ENCODE measurements around the gene ASPM. TPM values are rescaled to one million over a fixed set of nuclear protein-coding genes. Genes with fewer than 3 reads are reported as not detected.

Gene ASPM
- total RNA-seq, 5 donors from 2014 or later (not counting 1 experiment from before 2014, with no cell fraction given): 0.41 to 0.93 (median 0.44) TPM

- ChIA-PET CTCF (interaction anchor here in 1 of 2 donors (1.1 kb wide), 1 partner anchor 20 kb away, joined by 3 read pairs; no protein-coding TSS in a partner anchor), POLR2A (no interaction called here)
- no peaks in the 10 kb centered on the region for H3K4me1 ChIP-seq (ENCODE audit: control insufficient read depth in 1 of 2, extremely low read depth in 1 of 2, insufficient read depth in 2 of 2, low read length in 2 of 2)
- H3K36me3 Mint-ChIP-seq: peaks cover 36% of the 10 kb centered on the region
- H3K36me3 ChIP-seq (ENCODE audit: control insufficient read depth in 2 of 2, extremely low read depth in 1 of 2, insufficient read depth in 1 of 2, low read length in 1 of 2): peaks cover 0 to 19% of the 10 kb centered on the region in 2 donors
- no peaks in the 10 kb centered on the region for H3K27me3 Mint-ChIP-seq
- ATAC-seq (replicated peaks in 1 of 4) (no peak), DNase-seq (no peak)
- no peaks in the 10 kb centered on the region for H3K27me3 ChIP-seq (replicated peaks in 1 of 2; ENCODE audit: control insufficient read depth in 2 of 2, extremely low read depth in 1 of 2, insufficient read depth in 2 of 2, low read length in 1 of 2)
- 95% methylated on average over 5 of the region's 7 CpGs for WGBS (ENCODE audit: insufficient coverage)
- no peaks in the 10 kb centered on the region for H3K9me3 Mint-ChIP-seq
- H3K27ac Mint-ChIP-seq: no peak overlapping the region
- no peak overlapping the region for H3K4me3 ChIP-seq (ENCODE audit: control insufficient read depth in 1 of 2, extremely low read depth in 1 of 2, low read length in 1 of 2)
- no peak overlapping the region for H3K27ac ChIP-seq (ENCODE audit: low read length)
- H3K9me3 ChIP-seq: no peaks in the 10 kb centered on the region
- H3K4me1 Mint-ChIP-seq: peaks cover 0 to 8% (median 4%) of the 10 kb centered on the region in 3 donors
- H3K4me3 Mint-ChIP-seq: no peak overlapping the region
Observed at GRCh38 chr1:197159461-197159860, 13.0 kb upstream of the ASPM start.

GRCh38 chr1:197156692-197157091, 10.2 kb upstream of the ASPM start:
- Mint-ChIP-seq H3K4me1 (no peaks in the 10 kb centered on the region), H3K27me3 (no peaks in the 10 kb centered on the region), H3K36me3 (peaks cover 20% of the 10 kb centered on the region), H3K9me3 (no peaks in the 10 kb centered on the region), H3K27ac (no peak overlapping the region), H3K4me3 (no peak overlapping the region)
- WGBS (ENCODE audit: insufficient coverage): no CpG with 5 or more reads among the region's 1 CpG
- POLR2A ChIA-PET: no interaction called here
- H3K36me3 ChIP-seq (ENCODE audit: control insufficient read depth in 2 of 2, extremely low read depth in 1 of 2, insufficient read depth in 1 of 2, low read length in 1 of 2): peaks cover 0 to 17% of the 10 kb centered on the region in 2 donors
- no peak for DNase-seq
- H3K27ac ChIP-seq (ENCODE audit: low read length): no peak overlapping the region
- no peaks in the 10 kb centered on the region for H3K9me3 ChIP-seq
- H3K27me3 ChIP-seq (replicated peaks in 1 of 2; ENCODE audit: control insufficient read depth in 2 of 2, extremely low read depth in 1 of 2, insufficient read depth in 2 of 2, low read length in 1 of 2): no peaks in the 10 kb centered on the region
- no peaks in the 10 kb centered on the region for H3K4me1 ChIP-seq (ENCODE audit: control insufficient read depth in 1 of 2, extremely low read depth in 1 of 2, insufficient read depth in 2 of 2, low read length in 2 of 2)
- CTCF ChIA-PET: interaction anchor here in 1 of 2 donors (0.6 kb wide), 1 partner anchor 130 kb away, joined by 3 read pairs; no protein-coding TSS in a partner anchor
- H3K4me3 ChIP-seq (ENCODE audit: control insufficient read depth in 1 of 2, extremely low read depth in 1 of 2, low read length in 1 of 2): no peak overlapping the region
- no peak for ATAC-seq (replicated peaks in 1 of 4)

DNA sequence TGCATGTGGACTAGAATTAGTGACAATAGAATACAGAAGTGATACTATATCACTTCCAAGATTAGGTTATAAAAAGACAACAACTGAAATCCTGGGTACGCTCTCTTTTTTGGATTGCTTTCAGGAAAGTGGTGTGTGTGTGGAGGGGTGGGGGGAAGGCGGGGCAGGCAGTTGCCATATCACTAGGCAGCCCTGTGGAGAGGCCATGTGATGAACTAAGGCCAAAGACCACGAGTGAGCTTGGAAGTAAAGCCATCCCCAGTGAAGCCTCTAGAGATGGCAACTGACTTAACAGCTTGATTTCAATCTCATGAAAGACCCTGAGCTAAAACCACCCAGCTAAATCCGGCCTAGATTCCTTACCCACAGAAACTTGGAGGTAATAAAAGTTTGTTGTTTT, 6.2 kb upstream of the ASPM start:
- ChIA-PET POLR2A (no interaction called here), CTCF (interaction anchor here in 1 of 2 donors (1.3 kb wide), 1 partner anchor 27 kb away, joined by 3 read pairs; no protein-coding TSS in a partner anchor)
- DNase-seq: no peak
- no peaks in the 10 kb centered on the region for H3K36me3 Mint-ChIP-seq
- no peak overlapping the region for H3K27ac Mint-ChIP-seq
- H3K9me3 Mint-ChIP-seq: no peaks in the 10 kb centered on the region
- 92% methylated on average over 3 of the region's 4 CpGs for WGBS (ENCODE audit: insufficient coverage)
- no peak for ATAC-seq (replicated peaks in 1 of 4)
- Histone ChIP-seq H3K27ac (ENCODE audit: low read length) (no peak overlapping the region), H3K27me3 (replicated peaks in 1 of 2; ENCODE audit: control insufficient read depth in 2 of 2, extremely low read depth in 1 of 2, insufficient read depth in 2 of 2, low read length in 1 of 2) (no peaks in the 10 kb centered on the region), H3K4me1 (ENCODE audit: control insufficient read depth in 1 of 2, extremely low read depth in 1 of 2, insufficient read depth in 2 of 2, low read length in 2 of 2) (no peaks in the 10 kb centered on the region), H3K4me3 (ENCODE audit: control insufficient read depth in 1 of 2, extremely low read depth in 1 of 2, low read length in 1 of 2) (no peak overlapping the region), H3K36me3 (ENCODE audit: control insufficient read depth in 2 of 2, extremely low read depth in 1 of 2, insufficient read depth in 1 of 2, low read length in 1 of 2) (no peaks in the 10 kb centered on the region), H3K9me3 (no peaks in the 10 kb centered on the region)
- peaks cover 0 to 1% (median 0%) of the 10 kb centered on the region in 3 donors for H3K4me1 Mint-ChIP-seq
- H3K27me3 Mint-ChIP-seq: no peaks in the 10 kb centered on the region
- no peak overlapping the region for H3K4me3 Mint-ChIP-seq

GRCh38 chr1:197151185-197151584, 4.7 kb upstream of the ASPM start:
- ATAC-seq (replicated peaks in 1 of 4): no peak
- DNase-seq: no peak
- Histone ChIP-seq H3K27ac (ENCODE audit: low read length) (no peak overlapping the region), H3K27me3 (replicated peaks in 1 of 2; ENCODE audit: control insufficient read depth in 2 of 2, extremely low read depth in 1 of 2, insufficient read depth in 2 of 2, low read length in 1 of 2) (no peaks in the 10 kb centered on the region), H3K9me3 (no peaks in the 10 kb centered on the region), H3K4me3 (ENCODE audit: control insufficient read depth in 1 of 2, extremely low read depth in 1 of 2, low read length in 1 of 2) (no peak overlapping the region), H3K36me3 (ENCODE audit: control insufficient read depth in 2 of 2, extremely low read depth in 1 of 2, insufficient read depth in 1 of 2, low read length in 1 of 2) (no peaks in the 10 kb centered on the region), H3K4me1 (ENCODE audit: control insufficient read depth in 1 of 2, extremely low read depth in 1 of 2, insufficient read depth in 2 of 2, low read length in 2 of 2) (peaks cover 0 to 4% of the 10 kb centered on the region in 2 experiments)
- no CpG with 5 or more reads among the region's 1 CpG for WGBS (ENCODE audit: insufficient coverage)
- Mint-ChIP-seq H3K27ac (no peak overlapping the region), H3K27me3 (no peaks in the 10 kb centered on the region), H3K4me3 (no peak overlapping the region), H3K36me3 (no peaks in the 10 kb centered on the region), H3K4me1 (peaks cover 6 to 14% (median 7%) of the 10 kb centered on the region in 3 donors), H3K9me3 (no peaks in the 10 kb centered on the region)
- POLR2A ChIA-PET: interaction anchor here in 1 of 2 donors (0.6 kb wide), 1 partner anchor 323 kb away, joined by 3 read pairs; no protein-coding TSS in a partner anchor
- CTCF ChIA-PET: interaction anchor here in 1 of 2 donors (1.3 kb wide), 1 partner anchor 29 kb away, joined by 3 read pairs; no protein-coding TSS in a partner anchor

- no peaks in the 10 kb centered on the region for H3K9me3 Mint-ChIP-seq
- DNase-seq (no peak), ATAC-seq (replicated peaks in 1 of 4) (no peak)
- H3K9me3 ChIP-seq: no peaks in the 10 kb centered on the region
- H3K27ac Mint-ChIP-seq: no peak overlapping the region
- no peak overlapping the region for H3K4me3 Mint-ChIP-seq
- H3K36me3 ChIP-seq (ENCODE audit: control insufficient read depth in 2 of 2, extremely low read depth in 1 of 2, insufficient read depth in 1 of 2, low read length in 1 of 2): no peaks in the 10 kb centered on the region
- H3K4me3 ChIP-seq (ENCODE audit: control insufficient read depth in 1 of 2, extremely low read depth in 1 of 2, low read length in 1 of 2): no peak overlapping the region
- peaks cover 7 to 21% (median 11%) of the 10 kb centered on the region in 3 donors for H3K4me1 Mint-ChIP-seq
- peaks cover 3 to 8% of the 10 kb centered on the region in 2 experiments for H3K4me1 ChIP-seq (ENCODE audit: control insufficient read depth in 1 of 2, extremely low read depth in 1 of 2, insufficient read depth in 2 of 2, low read length in 2 of 2)
- H3K36me3 Mint-ChIP-seq: no peaks in the 10 kb centered on the region
- POLR2A ChIA-PET: no interaction called here
- no peak overlapping the region for H3K27ac ChIP-seq (ENCODE audit: low read length)
- CTCF ChIA-PET: no interaction called here
- H3K27me3 Mint-ChIP-seq: no peaks in the 10 kb centered on the region
- WGBS (ENCODE audit: insufficient coverage): no CpG with 5 or more reads among the region's 3 CpGs
- H3K27me3 ChIP-seq (replicated peaks in 1 of 2; ENCODE audit: control insufficient read depth in 2 of 2, extremely low read depth in 1 of 2, insufficient read depth in 2 of 2, low read length in 1 of 2): peaks cover 0 to 4% of the 10 kb centered on the region in 2 experiments
Observed at GRCh38 chr1:197150336-197151005, 4.0 kb upstream of the ASPM start.

DNA sequence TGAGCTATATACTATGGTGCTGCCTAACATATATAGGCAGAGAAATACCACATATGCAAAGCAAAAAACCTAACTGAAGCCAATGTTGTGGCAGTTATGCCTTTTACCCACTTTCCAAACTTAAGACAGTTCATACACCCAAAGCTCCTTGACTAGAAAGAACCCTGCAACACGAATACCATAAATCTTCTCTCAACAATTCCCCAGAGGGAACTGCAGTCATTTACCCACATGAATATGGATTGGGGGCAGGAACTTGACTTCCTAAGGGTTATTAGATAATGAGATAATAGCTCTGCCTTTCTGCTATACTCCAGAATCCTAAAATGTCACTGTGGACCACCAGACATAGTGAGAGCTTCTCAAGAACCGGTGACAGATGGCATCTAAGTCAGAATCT, 2.9 kb upstream of the ASPM start:
- H3K27me3 ChIP-seq (replicated peaks in 1 of 2; ENCODE audit: control insufficient read depth in 2 of 2, extremely low read depth in 1 of 2, insufficient read depth in 2 of 2, low read length in 1 of 2): peaks cover 0 to 4% of the 10 kb centered on the region in 2 experiments
- 100% methylated on average over 1 of the region's 2 CpGs for WGBS (ENCODE audit: insufficient coverage)
- Mint-ChIP-seq H3K27me3 (no peaks in the 10 kb centered on the region), H3K36me3 (no peaks in the 10 kb centered on the region), H3K9me3 (no peaks in the 10 kb centered on the region), H3K27ac (no peak overlapping the region), H3K4me3 (no peak overlapping the region), H3K4me1 (peaks cover 11 to 28% (median 18%) of the 10 kb centered on the region in 3 donors)
- no peak overlapping the region for H3K27ac ChIP-seq (ENCODE audit: low read length)
- ATAC-seq (replicated peaks in 1 of 4) (no peak), DNase-seq (no peak)
- CTCF ChIA-PET: no interaction called here
- peaks cover 8 to 10% of the 10 kb centered on the region in 2 experiments for H3K4me1 ChIP-seq (ENCODE audit: control insufficient read depth in 1 of 2, extremely low read depth in 1 of 2, insufficient read depth in 2 of 2, low read length in 2 of 2)
- no peak overlapping the region for H3K4me3 ChIP-seq (ENCODE audit: control insufficient read depth in 1 of 2, extremely low read depth in 1 of 2, low read length in 1 of 2)
- no peaks in the 10 kb centered on the region for H3K9me3 ChIP-seq
- H3K36me3 ChIP-seq (ENCODE audit: control insufficient read depth in 2 of 2, extremely low read depth in 1 of 2, insufficient read depth in 1 of 2, low read length in 1 of 2): no peaks in the 10 kb centered on the region
- POLR2A ChIA-PET: interaction anchor here in 1 of 2 donors (0.6 to 0.8 kb wide), 2 partner anchors 20 to 297 kb away, joined by 3 to 5 read pairs; no protein-coding TSS in a partner anchor

All from T-cell (primary cell).